ENCODE measurements around the gene CDH23. TPM values are rescaled to one million over a fixed set of nuclear protein-coding genes. Genes with fewer than 3 reads are reported as not detected.
A peak's percentile ranks its signal among the peaks of the same experiment; 100 is the strongest.

CDH23 gene
- total and polyA plus RNA-seq, 8 donors, result 3.4 to 64.6 (median 9.9) TPM

DNA sequence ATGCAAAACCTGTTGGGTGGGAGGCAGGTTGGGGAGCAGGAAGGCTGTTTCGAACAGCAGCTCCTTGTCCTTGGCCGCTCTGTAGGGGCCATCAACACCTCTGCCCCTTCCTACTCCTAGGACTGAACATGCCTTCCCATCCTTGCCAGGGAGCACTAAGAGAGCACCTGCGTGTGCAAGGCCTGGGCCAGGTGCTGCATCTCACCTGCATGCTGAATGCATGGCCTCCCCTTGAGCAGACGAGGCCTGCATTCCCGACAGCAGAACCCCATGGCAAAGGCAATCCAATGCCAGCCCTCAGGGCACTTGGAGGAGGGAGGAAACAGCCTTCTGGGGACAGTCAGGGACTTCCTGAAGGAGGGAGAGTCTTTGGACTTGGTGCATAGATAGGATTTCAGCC lies 365.6 kb downstream of the CDH23 start:
- no peaks in the 10 kb centered on the region for H3K36me3 ChIP-seq
- intact Hi-C loops (cut with DNase I), result no loop called here
- FAIRE-seq (no peak), ATAC-seq (no peak), DNase-seq (peak in 1 of 6 donors; percentile 23)
- no peaks in the 10 kb centered on the region for H3K27me3 ChIP-seq
- peaks cover 0 to 8% (median 0%) of the 10 kb centered on the region in 3 donors for H3K4me1 ChIP-seq
- no peak overlapping the region for H3K27ac ChIP-seq
- H3K9me3 ChIP-seq, result no peaks in the 10 kb centered on the region
- 84 to 87% methylated on average over 5 of the region's 5 CpGs for WGBS, 2 donors
- TF ChIP-seq, protein P1, sequence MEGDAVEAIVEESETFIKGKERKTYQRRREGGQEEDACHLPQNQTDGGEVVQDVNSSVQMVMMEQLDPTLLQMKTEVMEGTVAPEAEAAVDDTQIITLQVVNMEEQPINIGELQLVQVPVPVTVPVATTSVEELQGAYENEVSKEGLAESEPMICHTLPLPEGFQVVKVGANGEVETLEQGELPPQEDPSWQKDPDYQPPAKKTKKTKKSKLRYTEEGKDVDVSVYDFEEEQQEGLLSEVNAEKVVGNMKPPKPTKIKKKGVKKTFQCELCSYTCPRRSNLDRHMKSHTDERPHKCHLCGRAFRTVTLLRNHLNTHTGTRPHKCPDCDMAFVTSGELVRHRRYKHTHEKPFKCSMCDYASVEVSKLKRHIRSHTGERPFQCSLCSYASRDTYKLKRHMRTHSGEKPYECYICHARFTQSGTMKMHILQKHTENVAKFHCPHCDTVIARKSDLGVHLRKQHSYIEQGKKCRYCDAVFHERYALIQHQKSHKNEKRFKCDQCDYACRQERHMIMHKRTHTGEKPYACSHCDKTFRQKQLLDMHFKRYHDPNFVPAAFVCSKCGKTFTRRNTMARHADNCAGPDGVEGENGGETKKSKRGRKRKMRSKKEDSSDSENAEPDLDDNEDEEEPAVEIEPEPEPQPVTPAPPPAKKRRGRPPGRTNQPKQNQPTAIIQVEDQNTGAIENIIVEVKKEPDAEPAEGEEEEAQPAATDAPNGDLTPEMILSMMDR (IDR thresholded peaks at IDR 0.05), result no peak
- H3K4me3 ChIP-seq, result no peak overlapping the region

DNA sequence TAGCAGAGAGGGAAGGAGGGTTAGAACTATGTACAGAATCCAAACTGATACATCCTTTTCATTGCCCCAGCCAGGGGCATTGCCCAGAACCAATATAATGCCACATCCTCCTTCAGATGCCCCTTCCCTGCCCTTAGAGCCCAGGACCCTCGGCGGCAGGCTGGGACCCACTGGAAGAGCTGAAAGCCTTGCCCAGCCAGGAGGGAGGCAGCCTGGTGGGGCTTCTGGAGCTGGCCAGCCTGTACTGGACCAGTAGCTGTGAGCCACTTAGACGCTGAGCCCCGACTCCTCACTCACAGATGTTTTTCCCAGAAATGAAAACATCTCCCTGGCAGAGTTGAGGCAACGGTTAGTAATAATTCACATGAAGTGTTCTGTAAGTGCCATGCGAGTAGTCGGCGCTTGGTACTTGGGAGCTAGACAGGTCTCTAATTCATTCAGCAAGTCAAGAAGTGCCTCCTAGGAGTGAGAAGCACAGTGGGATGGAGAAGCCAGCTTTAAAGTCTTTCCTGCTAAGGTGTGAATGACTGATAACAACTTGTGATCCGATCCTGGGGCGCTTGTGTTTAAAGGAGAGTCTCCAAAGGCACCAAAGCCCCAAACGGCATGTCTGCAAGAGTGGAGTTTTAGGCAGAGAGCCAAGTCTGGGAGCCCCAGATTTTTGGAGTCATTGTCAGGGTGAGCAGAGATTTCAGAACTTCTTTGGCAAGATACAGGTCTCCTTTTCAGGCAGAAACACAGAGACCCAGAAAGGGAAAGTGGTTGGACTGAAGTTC lies 366.8 kb downstream of the CDH23 start:
- ATAC-seq, result no peak
- 66 to 75% methylated on average over 11 of the region's 11 CpGs for WGBS, 2 donors
- Histone ChIP-seq H3K27me3 (no peaks in the 10 kb centered on the region), H3K36me3 (no peaks in the 10 kb centered on the region), H3K4me1 (peaks cover 0 to 16% (median 0%) of the 10 kb centered on the region in 3 donors), H3K27ac (no peak overlapping the region), H3K4me3 (no peak overlapping the region), H3K9me3 (no peaks in the 10 kb centered on the region)
- FAIRE-seq, result no peak
- intact Hi-C loops (cut with DNase I), result no loop called here
- TF ChIP-seq, protein P1 (IDR thresholded peaks at IDR 0.05), result no peak
- peak in 1 of 6 donors; percentile 44 for DNase-seq

DNA sequence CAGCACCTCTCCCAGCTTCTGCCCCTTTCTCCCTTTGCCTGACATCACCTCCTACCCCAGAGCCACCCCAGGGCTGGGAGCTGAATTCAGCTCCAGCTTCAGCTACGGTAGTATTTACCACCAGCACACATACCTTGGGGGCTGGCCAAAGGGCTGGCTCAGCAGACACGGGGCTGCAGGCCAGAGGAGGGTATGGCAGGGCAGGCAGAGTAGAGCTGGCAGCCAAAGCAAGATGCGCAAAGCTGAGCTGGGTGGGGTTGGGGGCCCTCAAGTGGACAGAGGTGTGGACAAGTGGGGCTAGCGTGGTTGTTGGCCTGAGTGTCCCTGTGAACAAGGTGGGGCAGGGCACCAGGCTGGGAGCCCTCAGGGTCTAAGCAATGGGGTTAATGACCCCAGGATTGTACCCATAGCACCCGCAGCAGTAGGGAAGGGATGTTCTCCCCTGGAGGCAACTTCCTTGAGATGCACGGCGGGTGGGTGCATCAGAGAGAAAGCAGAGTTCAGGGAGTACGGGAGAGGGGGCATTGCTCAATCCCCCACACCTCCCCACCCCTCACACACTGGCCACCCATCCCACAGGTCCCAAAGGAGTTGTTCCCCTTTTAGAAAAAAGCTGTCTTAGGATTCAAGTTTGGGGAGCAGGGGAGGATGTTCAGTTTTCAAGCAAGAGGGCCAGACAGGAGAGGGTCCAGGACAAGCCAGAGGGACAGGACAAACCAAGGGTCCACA lies 368.6 kb downstream of the CDH23 start:
- 61 to 75% methylated on average over 8 of the region's 8 CpGs for WGBS, 2 donors
- ATAC-seq, result no peak

DNA sequence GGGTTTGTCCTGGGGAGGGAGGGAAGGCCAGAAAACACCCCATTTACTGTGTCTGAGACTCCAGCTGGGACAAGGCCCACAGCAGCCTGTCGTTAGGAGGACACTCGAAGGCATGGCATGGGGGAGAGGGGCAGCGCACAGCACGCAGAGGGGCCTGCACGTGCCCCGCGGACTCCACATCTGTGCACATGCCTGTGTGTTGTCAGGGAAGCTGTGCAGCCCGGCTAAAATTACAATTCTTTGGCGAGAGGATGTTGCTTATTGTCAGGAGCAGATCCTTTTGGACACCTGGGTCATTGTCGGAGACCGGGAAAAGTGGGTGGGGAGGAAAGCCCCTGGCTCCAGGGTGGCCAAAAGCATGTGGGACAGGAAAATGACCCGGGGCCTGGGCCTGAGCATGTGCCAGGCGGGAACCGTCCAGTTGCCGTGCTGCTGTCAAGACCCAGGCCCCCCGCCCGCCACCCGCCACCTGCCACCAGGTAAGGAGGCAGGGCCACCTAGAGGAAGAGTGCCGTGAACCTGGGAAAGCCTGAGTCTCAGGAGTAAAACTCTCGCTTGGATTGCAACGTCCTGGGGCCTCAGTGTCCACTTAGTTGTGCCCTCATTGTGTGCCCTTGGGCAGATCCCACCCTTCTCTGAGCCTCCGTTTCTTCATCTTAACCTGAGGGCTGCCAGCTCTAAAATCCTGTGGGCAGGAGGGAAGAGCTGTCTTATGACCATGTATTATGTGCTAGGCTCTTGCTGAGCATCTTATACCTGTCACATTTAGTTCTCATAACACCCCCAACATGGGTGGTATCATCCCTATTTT lies 369.4 kb downstream of the CDH23 start:
- H3K4me1 ChIP-seq, result peaks cover 0 to 22% (median 0%) of the 10 kb centered on the region in 3 donors
- peak overlapping the region in 3 of 4 donors; percentile 35 to 62 (median 49) for H3K27ac ChIP-seq
- intact Hi-C loops (cut with DNase I), result no loop called here
- FAIRE-seq, result no peak
- H3K9me3 ChIP-seq, result no peaks in the 10 kb centered on the region
- no peak for ATAC-seq
- WGBS, 2 donors, result 77 to 81% methylated on average over 22 of the region's 22 CpGs
- H3K27me3 ChIP-seq, result no peaks in the 10 kb centered on the region
- peak in 1 of 6 donors; percentile 62 for DNase-seq
- TF ChIP-seq, protein P1 (IDR thresholded peaks at IDR 0.05), result no peak
- no peak overlapping the region for H3K4me3 ChIP-seq
- H3K36me3 ChIP-seq, result no peaks in the 10 kb centered on the region

More for the DNA sequence above, 368.6 kb downstream of the CDH23 start:
- Histone ChIP-seq H3K4me3 (no peak overlapping the region), H3K4me1 (peaks cover 0 to 16% (median 0%) of the 10 kb centered on the region in 3 donors), H3K9me3 (no peaks in the 10 kb centered on the region), H3K27me3 (no peaks in the 10 kb centered on the region), H3K36me3 (no peaks in the 10 kb centered on the region), H3K27ac (peak overlapping the region in 1 of 4 donors; percentile 11)
- intact Hi-C loops (cut with DNase I), result no loop called here
- TF ChIP-seq, protein P1 (IDR thresholded peaks at IDR 0.05), result no peak
- DNase-seq, result peak in 1 of 6 donors; percentile 46
- no peak for FAIRE-seq
